ENCODE results near the gene CNN2. TPM values are rescaled to one million over a fixed set of nuclear protein-coding genes. Genes with fewer than 3 reads are reported as not detected.
A peak's percentile ranks its signal among the peaks of the same experiment; 100 is the strongest.
"Not testable (repeated sequence)": the region's sequence is repeated elsewhere in the genome, so short reads cannot be mapped to it uniquely, and the experiment has no call there.

Gene CNN2
- total RNA-seq, 1 donor from 2014 or later = 23.2 TPM

GRCh38 chr19:1025080-1025479 lies 1.3 kb upstream of the CNN2 start:
- not testable (repeated sequence) for DNase-seq (ENCODE audit: low spot score); ATAC-seq

GRCh38 chr19:1026783-1027649 lies 608 bp downstream of the CNN2 start:
- peak; percentile 11 for ATAC-seq

GRCh38 chr19:1027650-1028061 lies 1.2 kb downstream of the CNN2 start:
- peak; percentile 5 for ATAC-seq

More at GRCh38 chr19:1026783-1027649, 608 bp downstream of the CNN2 start:
- no peak for DNase-seq (ENCODE audit: low spot score)

GRCh38 chr19:1028062-1028926 lies 1.9 kb downstream of the CNN2 start:
- no peak for DNase-seq (ENCODE audit: low spot score)
- ATAC-seq = peak; percentile 16

More at GRCh38 chr19:1027650-1028061, 1.2 kb downstream of the CNN2 start:
- DNase-seq (ENCODE audit: low spot score) = no peak

- ATAC-seq = no peak
- DNase-seq (ENCODE audit: low spot score) = no peak
These were observed 6.0 kb downstream of the CNN2 start for GRCh38 chr19:1032264-1032867.

GRCh38 chr19:1035998-1036621 lies 9.7 kb downstream of the CNN2 start:
- DNase-seq (ENCODE audit: low spot score) = no peak
- no peak for ATAC-seq

- ATAC-seq (no peak), DNase-seq (ENCODE audit: low spot score) (no peak)
These were observed 11.2 kb downstream of the CNN2 start for GRCh38 chr19:1037621-1038064.

- no peak for ATAC-seq
- no peak for DNase-seq (ENCODE audit: low spot score)
These were observed 12.7 kb downstream of the CNN2 start for GRCh38 chr19:1038978-1039645.

GRCh38 chr19:1039646-1040475 lies 13.5 kb downstream of the CNN2 start, which contains the start of gene ABCA7:
ABCA7 (plus strand) TSS chr19:1040107; CDS start chr19:1041362, 1,255 bp downstream.
- ATAC-seq = peak; percentile 93

GRCh38 chr19:1040476-1041271 lies 14.3 kb downstream of the CNN2 start:
- peak; percentile 72 for ATAC-seq
- peak; percentile 92 for DNase-seq (ENCODE audit: low spot score)

More at GRCh38 chr19:1039646-1040475, 13.5 kb downstream of the CNN2 start, which contains the start of gene ABCA7:
- DNase-seq (ENCODE audit: low spot score) = peak; percentile 100

GRCh38 chr19:1041272-1041834 lies 14.9 kb downstream of the CNN2 start:
- ATAC-seq = no peak
- no peak for DNase-seq (ENCODE audit: low spot score)

GRCh38 chr19:1041835-1042685 lies 15.7 kb downstream of the CNN2 start:
- DNase-seq (ENCODE audit: low spot score) (no peak), ATAC-seq (no peak)

GRCh38 chr19:1042689-1043511 lies 16.5 kb downstream of the CNN2 start:
- ATAC-seq (no peak), DNase-seq (ENCODE audit: low spot score) (no peak)

- DNase-seq (ENCODE audit: low spot score) (no peak), ATAC-seq (no peak)
These were observed 18.8 kb downstream of the CNN2 start for GRCh38 chr19:1045247-1045603.

GRCh38 chr19:1046117-1046626 lies 19.8 kb downstream of the CNN2 start:
- ATAC-seq (no peak), DNase-seq (ENCODE audit: low spot score) (peak; percentile 46)

Measured in left lobe of liver (tissue), 2 donors.